Activated CD4-positive, alpha-beta T cell treated with anti-CD3 and anti-CD28 coated beads for 48 hours (primary cell): Measurements from ENCODE around the gene PARN.

Source experiments
- DNase-seq: peaks from one replicate; pipeline ENCODE4 v3.0.0-alpha.2; 2020

The PARN gene

GRCh38 chr16:14527411-14528044 lies 102.5 kb downstream of the PARN start:
- no peak for DNase-seq

- no peak for DNase-seq
These were observed 104.5 kb downstream of the PARN start for GRCh38 chr16:14525596-14525995.

GRCh38 chr16:14524979-14525378 lies 105.1 kb downstream of the PARN start:
- no peak for DNase-seq

- DNase-seq: no peak
These were observed 106.4 kb downstream of the PARN start for GRCh38 chr16:14523632-14524031.

- DNase-seq: no peak
These were observed 107.4 kb downstream of the PARN start for GRCh38 chr16:14522671-14523070.

- DNase-seq: no peak
These were observed 109.3 kb downstream of the PARN start for GRCh38 chr16:14520753-14521152.

GRCh38 chr16:14514967-14515366 lies 115.1 kb downstream of the PARN start:
- no peak for DNase-seq

GRCh38 chr16:14513389-14514107 lies 116.5 kb downstream of the PARN start:
- no peak for DNase-seq

GRCh38 chr16:14511800-14512135 lies 118.3 kb downstream of the PARN start:
- DNase-seq: no peak

- DNase-seq: no peak
These were observed 118.9 kb downstream of the PARN start for GRCh38 chr16:14510939-14511799.

GRCh38 chr16:14510581-14510938 lies 119.5 kb downstream of the PARN start:
- DNase-seq: no peak

- no peak for DNase-seq
These were observed 120.4 kb downstream of the PARN start for GRCh38 chr16:14509675-14510132.

- no peak for DNase-seq
These were observed 121.0 kb downstream of the PARN start for GRCh38 chr16:14509055-14509454.

GRCh38 chr16:14505846-14506245 lies 124.2 kb downstream of the PARN start:
- no peak for DNase-seq

- DNase-seq: no peak
These were observed 126.9 kb downstream of the PARN start for GRCh38 chr16:14502932-14503741.

GRCh38 chr16:14502256-14502875 lies 127.7 kb downstream of the PARN start:
- DNase-seq: no peak

GRCh38 chr16:14501331-14502255 lies 128.5 kb downstream of the PARN start:
- no peak for DNase-seq

GRCh38 chr16:14500791-14501190 lies 129.3 kb downstream of the PARN start:
- no peak for DNase-seq

- DNase-seq: no peak
These were observed 130.9 kb downstream of the PARN start for GRCh38 chr16:14499110-14499509.

GRCh38 chr16:14497245-14498082 lies 132.6 kb downstream of the PARN start:
- DNase-seq: no peak
